WI38 (cell line): ENCODE measurements around the gene NEK2.

Source experiments
- H3K4me3 ChIP-seq: 2 replicates; pipeline ENCODE4 v1.5.1; 2011; ENCODE audit warnings: low read depth, mild to moderate bottlenecking, control low read depth, low read length
- TF ChIP-seq, protein P1 (sequence below): IDR thresholded peaks from 2 replicates; pipeline ENCODE4 v1.5.1; 2012; ENCODE audit warnings: low read depth, mild to moderate bottlenecking, control low read depth, low read length

Gene NEK2

DNA sequence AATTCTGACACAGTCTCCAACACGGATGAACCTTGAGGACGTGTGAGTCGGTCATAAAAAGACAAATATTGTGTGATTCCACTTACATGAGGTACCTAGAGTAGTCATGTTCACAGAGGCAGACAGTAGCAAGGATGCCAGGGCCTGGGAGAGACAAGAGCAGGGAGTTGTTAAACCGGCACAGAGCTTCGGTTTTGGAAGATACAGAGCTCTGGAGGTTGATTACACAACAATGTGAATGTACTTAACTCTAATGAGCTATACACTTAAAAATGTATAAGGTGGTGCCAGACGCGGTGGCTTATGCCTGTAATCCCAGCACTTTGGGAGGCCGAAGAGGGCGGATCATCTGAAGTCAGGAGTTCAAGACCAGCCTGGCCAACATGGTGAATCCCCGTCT is 37.8 kb upstream of the NEK2 start:
- TF ChIP-seq, protein P1, sequence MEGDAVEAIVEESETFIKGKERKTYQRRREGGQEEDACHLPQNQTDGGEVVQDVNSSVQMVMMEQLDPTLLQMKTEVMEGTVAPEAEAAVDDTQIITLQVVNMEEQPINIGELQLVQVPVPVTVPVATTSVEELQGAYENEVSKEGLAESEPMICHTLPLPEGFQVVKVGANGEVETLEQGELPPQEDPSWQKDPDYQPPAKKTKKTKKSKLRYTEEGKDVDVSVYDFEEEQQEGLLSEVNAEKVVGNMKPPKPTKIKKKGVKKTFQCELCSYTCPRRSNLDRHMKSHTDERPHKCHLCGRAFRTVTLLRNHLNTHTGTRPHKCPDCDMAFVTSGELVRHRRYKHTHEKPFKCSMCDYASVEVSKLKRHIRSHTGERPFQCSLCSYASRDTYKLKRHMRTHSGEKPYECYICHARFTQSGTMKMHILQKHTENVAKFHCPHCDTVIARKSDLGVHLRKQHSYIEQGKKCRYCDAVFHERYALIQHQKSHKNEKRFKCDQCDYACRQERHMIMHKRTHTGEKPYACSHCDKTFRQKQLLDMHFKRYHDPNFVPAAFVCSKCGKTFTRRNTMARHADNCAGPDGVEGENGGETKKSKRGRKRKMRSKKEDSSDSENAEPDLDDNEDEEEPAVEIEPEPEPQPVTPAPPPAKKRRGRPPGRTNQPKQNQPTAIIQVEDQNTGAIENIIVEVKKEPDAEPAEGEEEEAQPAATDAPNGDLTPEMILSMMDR: no peak
- H3K4me3 ChIP-seq: no peak overlapping the region

DNA sequence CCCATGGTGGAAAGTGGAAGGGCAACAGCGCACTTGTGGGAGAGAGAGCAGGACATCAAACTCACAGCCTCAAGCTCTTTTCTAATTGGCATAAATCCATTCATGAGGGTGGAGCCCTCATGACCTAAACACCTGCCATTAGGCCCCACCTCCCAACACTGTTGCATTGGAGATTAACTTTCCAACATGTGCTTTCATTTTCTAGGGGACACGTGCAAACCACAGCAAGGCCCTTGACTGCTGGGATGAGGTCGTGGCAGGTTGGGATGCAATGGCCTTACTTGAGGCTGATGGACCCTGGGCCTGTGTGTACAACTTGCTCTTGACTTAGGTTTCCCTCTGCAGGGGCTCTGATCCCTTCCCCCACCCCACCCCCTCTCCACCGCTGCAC is 35.9 kb upstream of the NEK2 start:
- TF ChIP-seq, protein P1: no peak
- no peak overlapping the region for H3K4me3 ChIP-seq

- TF ChIP-seq, protein P1: no peak
- H3K4me3 ChIP-seq: no peak overlapping the region
Observed at GRCh38 chr1:211710566-211711314, 35.3 kb upstream of the NEK2 start.

GRCh38 chr1:211708926-211709325 is 33.5 kb upstream of the NEK2 start:
- no peak overlapping the region for H3K4me3 ChIP-seq
- TF ChIP-seq, protein P1: no peak

DNA sequence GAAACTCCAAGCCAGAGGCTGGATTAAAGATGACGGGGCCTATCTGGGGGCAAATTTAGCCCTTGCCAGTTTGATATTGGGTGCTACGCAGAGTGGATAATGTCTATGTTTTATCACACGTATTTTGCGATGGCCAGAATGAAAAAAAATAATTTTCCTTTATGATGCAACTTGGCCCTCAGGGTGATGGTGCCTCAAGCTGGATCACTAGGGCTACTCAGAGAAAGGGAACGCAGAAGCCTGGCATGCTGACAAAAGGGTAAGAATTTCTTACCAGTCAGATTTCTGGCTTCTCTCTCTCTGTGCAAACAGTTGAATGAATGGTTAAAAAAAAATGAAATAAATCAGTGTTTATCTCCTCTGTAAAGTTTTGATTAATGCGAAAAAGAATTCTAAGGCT is 32.6 kb upstream of the NEK2 start:
- H3K4me3 ChIP-seq: no peak overlapping the region
- TF ChIP-seq, protein P1: no peak

GRCh38 chr1:211705467-211706091 is 30.2 kb upstream of the NEK2 start:
- H3K4me3 ChIP-seq: no peak overlapping the region
- TF ChIP-seq, protein P1: no peak

GRCh38 chr1:211704543-211704942 is 29.1 kb upstream of the NEK2 start:
- no peak overlapping the region for H3K4me3 ChIP-seq
- TF ChIP-seq, protein P1: no peak
